Fibroblast of skin of left quadriceps (primary cell): ENCODE measurements around the gene KCP.
A peak's percentile ranks its signal among the peaks of the same experiment; 100 is the strongest.

Experiments
- DNase-seq, 2 experiments: peaks; one replicate each; pipeline ENCODE4 v3.0.0-alpha.2; 2013; ENCODE audit warnings: low read depth in 2 of 2

Gene KCP

DNA sequence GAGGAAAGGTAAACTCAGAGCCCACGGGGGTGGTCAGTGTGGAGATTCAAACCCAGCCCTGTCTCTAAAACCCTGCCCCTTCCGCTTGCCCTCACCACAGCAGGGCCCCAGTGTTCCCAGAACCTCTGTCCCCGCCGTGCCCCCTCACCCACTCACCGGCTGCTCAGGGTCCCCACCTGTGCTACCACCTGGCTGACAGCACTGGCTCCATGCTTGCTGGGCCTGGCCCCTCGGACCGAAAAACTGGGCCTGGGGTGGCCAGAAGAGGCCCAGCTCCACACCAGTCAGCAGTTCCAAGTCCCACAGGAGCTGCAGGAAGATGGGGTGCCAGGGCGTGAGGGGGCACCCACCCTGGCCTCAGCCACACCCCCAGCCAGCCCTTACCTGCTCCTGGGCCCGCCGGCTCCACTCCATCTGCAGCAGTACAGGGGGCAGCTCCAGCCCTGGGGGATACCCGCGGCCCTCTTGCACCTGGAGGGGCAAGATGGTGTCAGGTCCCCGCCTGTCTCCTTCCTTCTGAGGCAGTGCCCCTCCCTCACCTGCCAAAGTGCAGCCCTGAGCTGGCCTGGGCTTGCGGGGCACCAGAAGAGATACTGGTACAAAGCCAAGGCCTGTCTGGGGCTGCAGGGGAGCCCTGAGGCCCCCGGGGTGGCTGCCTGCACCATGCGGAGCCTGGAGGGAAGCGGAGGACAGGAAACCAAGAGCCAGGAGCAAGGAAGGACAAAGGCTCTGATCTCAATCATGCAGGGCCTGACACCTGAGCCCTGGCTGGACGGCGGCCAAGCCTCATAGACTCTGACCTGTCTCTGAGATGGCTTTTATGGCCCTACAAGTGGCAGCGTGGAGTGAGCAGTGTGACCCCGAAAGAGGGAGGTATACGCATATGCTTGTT lies 36.1 kb downstream of the KCP start:
- no peak for DNase-seq

DNA sequence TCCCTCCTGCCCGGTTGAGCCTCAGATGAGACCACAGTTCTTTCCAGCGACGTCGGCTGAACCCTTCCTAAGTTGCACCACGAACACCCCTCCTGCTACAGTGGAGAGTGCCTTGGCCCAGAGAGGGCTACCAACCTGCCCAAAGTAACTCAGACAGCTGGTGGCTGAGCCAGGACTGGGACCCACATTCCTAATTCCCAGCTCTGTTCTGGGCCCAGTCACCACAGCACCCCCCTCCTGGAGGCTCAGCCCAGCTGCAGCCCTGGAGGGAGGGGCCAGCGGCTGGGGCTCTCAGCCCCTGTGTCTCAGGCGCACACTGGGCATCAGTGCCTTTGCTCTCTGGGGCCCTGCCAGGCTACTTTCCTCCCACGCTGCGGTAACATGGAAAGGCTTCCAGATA lies 37.3 kb downstream of the KCP start:
- no peak for DNase-seq

DNA sequence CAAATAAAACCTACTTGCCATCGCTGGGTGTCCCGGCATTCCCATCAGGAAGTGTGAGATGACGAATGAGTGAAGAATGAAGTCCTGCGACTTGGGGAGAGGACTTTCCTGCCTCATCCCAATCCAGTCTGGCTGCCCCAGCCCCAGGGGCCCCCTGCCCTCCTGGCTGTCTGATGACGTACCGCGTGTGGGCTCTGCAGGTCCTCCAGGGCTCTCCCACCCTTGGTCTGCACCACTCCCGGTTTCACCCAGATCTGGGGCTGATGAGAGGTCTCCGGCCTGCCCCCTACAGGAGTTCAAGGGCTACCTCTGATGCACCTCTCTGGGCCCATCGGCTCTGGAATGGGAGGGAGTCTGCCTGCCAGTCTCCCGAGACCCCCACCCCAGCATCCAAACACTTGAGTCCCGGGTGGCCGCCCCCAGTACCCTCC lies 38.1 kb downstream of the KCP start:
- DNase-seq: no peak

DNA sequence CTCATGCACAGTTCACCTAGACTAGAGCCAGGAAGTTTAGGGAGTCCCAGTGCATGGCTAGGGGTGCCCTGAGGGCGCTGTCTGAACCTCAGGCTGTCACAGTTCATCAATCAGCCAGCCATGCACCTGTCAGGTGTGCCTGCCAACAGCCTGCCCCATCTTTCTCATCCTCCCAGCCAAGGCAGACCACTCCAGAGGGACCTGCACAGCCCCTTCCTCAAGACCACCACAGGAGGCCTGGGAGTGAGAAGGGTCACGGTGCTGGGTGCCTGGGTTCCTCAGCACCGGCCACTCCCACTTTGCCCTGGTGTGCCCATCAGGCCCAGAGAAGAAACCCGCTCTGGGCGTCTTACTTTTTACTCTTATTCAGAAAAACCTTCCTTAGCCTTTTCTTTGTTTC lies 39.5 kb downstream of the KCP start:
- DNase-seq: no peak

DNA sequence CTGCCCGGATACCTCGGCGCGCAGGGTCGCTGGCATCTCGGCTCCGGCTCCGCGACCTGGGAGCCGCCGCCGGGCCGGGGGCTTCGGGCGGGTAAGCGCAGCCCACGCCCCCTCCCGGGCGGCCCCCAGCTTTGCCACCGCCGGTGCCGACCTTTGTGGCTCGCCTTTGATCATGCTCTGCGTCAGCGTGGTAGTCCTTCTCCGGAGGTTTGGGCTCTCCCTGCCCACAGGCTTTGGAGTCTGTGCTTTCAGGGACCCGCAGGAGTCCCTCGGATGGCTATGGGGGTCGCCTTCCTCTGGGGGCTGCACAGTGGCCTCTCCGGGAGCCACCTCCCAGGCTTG lies 40.6 kb downstream of the KCP start:
- no peak for DNase-seq

DNA sequence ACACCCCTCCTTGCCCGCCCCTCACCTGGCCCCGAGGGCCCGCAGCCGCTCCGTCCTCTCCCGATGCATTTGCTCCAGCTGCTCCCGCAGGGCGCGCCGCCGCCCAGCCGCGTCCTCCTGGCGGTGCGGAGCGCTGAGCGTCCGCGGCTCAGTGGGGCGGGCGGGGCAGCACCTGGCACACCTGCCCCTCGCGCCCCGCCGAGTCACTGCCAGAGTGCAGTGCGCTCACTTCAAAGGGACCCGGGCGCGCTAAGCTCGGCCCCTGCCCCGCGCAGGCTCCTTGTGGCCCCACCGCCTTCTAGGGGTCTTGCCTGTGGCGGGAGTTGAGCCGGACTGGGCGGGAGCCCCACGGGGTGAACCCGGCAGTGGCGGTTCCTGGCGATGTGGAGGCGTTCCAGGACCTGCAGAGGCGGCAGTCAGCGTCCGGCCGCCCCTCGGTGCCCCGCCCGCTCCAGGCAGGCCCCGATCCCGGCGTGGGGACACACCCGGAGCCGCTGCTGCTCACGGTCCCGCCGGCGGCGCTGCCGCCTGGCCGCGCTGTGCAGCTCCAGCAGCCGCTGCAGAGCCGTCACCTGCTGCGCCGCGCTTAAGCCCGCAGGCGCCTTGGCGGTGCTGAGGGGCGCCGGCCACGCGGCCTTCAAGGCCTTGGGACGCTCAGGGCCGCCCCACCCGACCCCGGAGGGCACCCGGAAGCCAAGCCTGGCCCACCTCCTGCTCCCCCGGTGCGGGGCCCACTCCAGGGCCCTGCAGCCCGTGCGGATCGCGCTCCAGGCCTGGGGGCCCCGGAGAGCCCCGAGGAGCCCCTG lies 41.2 kb downstream of the KCP start:
- no peak for DNase-seq

DNA sequence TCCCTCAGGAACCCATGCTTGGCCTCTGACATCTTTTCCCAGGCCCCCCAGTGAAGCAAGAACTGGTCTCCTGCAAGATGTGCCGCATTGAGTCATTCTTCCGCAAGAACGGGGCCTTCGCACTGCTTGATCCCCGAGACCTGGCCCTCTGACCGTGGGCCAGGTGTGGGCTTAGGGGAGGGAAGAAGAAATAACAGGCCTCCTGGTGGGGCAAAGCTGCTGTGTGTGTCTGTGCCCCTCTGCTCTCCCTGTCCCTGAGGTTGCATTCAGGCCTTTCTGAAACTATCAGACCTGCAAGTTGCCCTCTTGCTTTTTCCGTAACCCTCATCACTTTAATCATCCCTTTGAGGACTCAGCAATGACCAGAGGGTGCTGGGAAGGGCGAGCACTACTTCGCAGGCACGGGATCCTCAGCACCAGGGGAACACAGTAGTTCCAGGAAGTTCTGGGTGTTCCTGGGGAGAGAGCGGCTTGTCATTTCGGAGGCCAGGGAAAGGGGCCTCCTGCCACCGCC lies 41.8 kb downstream of the KCP start:
- DNase-seq: no peak

DNA sequence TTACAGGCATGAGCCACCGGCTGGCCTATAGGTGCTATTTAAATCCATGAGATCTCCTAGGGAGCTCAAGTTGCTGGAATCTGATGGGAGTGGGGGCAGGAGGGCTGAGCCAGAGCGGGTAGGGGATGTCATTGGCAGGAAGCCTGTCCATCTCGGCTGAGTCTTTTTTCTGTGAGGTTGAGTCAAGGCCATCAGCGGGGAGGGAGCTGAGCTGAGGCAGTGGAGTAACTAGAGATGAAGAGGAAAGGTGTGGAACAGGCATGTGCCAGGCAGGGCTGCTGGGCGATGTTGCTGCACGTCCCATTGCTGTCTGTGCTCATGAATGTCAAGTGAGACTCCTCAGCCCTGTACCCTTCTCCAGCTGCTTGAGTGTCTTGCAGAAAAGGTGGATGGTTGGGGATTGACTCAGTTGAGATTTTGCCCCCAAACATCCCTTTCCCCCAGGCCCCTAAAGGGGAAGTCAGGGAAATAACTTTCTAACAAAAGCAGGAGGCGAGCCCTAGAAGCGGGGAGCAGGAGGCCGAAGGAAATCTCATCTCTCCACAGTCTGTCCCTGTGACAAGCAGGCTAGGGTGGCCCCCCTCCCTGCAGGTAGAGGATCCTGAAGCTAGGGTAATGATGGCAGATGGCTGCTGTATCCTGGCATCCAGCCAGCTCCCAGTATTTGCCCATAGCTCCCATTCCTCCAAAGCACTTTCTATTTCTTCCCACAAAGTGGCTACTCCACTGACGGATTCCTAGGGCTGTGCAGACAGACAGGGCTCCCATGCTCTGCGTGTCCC lies 42.5 kb downstream of the KCP start:
- no peak for DNase-seq

DNA sequence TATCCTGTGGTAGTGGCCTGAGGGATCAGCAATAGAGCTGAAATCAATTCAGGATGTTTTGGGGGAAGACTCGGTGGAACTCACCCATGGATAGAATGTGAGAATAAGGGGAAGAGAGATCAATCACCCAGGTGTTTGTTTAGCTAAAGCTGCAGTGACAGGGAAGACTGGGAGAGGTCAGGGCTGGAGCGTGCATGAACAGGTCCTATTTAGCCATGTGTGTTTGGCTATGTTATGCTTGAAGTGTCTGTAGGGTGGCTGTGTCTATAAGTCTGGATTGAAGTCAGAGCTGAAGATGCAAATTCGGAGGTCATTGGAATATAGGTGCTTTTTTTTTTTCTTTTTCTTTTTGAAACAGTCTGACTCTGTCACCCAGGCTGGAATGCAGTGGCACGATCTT lies 43.3 kb downstream of the KCP start:
- no peak for DNase-seq

DNA sequence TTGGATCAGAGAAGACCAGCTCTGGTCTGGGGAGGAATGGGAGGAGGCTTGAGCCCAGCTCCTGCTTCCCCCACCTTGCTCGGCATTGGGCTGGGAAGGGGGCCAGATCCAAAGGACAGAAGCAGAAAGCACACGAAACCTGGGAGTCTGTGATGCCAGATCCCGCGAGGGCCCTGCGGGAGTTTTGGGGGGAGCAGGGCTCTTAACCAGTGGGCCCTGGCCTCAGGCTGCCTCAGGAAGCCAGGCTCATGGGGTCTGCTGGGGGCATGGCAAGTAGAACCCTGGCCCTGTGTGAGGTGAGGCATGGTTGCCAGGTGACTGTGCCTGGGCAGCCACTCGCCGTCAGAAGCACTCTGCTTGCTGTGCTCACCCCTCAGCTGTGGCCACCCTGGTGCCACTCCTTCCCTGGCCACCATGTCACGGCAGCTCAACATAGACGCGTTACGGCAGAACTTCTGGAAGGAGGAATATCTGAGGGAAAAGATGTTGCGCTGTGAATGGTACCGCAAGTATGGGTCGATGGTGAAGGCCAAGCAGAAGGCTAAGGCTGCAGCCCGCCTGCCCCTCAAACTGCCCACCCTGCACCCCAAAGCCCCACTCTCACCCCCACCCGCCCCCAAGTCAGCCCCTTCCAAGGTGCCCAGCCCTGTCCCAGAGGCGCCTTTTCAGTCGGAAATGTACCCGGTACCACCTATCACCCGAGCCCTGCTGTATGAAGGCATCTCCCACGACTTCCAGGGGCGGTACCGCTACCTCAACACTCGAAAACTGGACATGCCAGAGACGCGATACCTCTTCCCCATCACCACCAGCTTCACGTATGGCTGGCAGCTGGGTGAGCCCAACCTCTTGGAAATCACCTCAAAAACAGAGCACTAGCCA lies 44.3 kb downstream of the KCP start:
- no peak for DNase-seq

DNA sequence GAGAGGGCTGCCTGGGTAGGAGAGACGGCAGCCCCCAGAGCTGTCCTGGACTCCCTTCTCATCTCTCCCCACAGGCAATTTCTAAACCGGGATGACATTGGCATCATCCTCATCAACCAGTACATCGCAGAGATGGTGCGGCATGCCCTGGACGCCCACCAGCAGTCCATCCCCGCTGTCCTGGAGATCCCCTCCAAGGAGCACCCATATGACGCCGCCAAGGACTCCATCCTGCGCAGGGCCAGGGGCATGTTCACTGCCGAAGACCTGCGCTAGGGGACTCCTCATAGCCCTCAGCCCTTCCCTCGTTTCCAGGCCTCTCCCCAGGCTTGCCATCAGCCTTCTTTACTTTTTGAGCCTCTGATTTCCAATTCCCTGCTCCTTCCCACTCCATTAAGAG lies 45.2 kb downstream of the KCP start:
- DNase-seq: no peak

DNA sequence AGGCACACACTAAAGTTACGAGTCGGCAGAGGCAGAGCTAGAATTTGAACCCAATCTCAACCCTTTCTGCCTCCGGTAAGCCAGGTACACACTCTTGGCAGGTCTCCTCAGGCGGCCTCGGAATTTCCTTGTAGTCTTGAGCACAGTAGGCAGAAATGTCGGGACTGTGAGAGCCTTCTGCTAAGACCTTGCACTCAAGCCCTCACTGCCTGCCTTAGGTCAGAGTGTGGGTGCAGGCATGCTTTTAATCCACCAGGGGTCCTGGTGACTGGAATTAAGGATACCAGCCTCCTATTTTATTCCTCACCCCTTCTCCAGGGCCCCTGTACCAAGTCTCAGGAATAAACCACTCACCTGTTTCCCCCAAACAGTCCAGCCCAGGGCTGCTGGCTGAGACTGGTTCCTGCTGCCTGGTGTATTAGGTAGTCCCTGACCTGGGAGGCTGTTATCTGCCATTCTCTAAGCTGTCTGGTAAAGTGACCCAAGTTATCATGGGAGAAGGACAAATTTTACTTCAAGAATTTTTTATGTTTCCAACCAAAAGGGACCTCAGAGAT lies 47.0 kb downstream of the KCP start:
- peak in 1 of 2 experiments; percentile 33 for DNase-seq

DNA sequence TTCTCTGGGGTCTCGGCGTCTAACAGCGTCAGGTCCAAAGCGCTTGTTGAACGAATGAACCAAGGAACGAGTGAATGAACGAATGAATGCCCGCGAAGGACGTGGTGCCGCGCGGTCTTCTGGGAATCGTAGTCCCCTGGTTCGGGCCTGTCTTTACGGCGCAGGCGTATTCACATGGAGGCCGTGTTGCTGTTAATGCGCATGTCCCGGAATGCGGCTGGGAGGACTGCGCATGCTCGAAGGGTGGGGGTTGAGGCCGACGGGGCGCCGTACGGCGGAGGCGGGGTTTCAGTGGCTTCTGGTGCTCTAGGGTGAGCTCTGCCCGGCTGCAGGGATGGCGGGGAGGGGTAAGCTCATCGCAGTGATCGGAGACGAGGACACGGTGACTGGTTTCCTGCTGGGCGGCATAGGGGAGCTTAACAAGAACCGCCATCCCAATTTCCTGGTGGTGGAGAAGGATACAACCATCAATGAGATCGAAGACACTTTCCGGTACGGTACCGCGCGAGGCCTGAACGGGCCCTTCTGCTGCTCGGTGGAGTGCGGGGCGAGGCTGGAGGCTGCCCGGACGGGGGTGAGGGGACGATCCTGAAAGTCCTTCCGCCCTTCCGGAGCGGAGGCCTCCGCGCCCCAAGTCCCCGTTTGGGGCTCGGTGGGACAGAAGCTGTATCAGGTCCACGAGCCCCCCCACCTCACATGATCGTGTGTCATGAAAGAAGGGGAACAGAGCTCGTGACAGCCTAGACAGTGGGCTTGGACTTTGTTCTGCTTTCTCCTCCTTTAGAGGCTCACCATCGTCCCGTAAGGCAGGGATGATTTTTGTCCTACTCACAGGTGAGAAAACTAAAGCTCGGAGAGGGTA lies 47.7 kb downstream of the KCP start, which contains the start of gene ATP6V1F:
Gene ATP6V1F, plus strand, starts transcription at position 286 of the 862 bp plus-strand sequence. Its CDS starts 49 bp downstream, at position 335.
- DNase-seq: peak; percentile 92 to 93

DNA sequence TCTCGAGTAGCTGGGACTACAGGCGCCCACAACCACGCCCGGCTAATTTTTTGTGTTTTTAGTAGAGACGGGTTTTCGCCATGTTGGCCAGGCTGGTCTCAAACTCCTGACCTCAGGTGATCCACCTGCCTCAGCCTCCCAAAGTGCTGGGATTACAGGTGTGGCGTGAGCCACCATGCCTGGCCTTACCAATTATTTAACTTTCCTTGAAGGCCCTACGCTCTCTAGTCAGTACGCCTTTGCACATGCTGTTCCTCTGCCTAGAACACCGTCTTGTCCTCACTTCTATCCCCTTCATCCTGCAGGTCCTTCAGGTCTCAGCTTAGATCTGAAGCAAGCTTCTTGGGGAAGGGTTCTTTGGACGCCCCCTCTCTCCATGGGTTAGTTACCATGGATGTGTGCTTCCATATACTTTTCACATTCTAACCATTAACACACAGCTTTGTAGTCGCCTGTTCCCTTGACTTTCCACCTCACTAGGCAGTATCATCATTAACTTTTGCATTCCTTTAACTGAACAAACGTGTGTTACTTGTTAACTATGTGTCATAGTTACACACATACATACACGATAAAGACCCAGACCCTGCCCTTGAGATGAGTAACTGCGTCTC lies 48.4 kb downstream of the KCP start:
- DNase-seq: no peak

DNA sequence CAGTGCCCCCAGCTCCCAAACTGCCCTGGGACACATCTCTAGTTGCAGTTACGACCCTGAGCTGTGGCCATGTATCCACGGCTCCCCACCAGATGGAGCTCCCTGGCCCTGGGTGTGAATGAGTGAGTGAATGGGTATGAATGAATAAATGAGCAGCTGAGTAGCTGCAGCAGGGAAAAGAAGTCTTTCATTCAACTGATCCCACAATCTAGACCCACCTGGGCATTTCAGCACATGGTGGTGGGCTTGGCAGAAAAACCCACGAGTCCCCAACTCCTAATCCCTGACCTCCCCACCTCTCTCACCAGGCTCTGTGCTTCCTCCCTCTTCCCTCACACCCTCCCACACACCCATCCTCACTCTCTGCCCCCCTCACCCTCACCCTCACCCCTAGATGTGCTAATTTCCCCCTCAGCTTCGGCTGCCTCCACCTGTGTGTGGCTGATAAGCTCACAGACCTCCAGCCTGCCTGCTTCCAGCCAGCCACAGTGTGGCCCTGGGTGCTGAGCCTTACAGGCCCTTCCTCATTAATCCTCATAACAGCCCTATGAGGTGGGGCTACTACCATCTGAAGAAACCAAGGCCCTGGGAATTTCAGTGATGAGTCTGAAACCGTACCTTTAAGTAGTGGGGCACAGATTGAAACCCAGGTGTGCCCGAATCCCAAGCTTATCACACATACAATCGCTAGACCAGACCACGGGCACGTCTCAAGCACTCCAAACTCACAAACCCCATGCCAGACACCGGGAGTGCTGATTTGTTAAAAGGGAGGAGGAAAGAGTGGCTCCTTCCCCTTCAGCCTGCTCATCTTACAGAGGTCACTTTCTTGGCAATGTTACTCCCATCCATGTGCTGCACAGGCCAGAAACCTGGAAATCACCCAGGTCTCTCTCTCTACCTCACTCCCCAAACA lies 50.1 kb downstream of the KCP start:
- DNase-seq: peak in 1 of 2 experiments; percentile 15

DNA sequence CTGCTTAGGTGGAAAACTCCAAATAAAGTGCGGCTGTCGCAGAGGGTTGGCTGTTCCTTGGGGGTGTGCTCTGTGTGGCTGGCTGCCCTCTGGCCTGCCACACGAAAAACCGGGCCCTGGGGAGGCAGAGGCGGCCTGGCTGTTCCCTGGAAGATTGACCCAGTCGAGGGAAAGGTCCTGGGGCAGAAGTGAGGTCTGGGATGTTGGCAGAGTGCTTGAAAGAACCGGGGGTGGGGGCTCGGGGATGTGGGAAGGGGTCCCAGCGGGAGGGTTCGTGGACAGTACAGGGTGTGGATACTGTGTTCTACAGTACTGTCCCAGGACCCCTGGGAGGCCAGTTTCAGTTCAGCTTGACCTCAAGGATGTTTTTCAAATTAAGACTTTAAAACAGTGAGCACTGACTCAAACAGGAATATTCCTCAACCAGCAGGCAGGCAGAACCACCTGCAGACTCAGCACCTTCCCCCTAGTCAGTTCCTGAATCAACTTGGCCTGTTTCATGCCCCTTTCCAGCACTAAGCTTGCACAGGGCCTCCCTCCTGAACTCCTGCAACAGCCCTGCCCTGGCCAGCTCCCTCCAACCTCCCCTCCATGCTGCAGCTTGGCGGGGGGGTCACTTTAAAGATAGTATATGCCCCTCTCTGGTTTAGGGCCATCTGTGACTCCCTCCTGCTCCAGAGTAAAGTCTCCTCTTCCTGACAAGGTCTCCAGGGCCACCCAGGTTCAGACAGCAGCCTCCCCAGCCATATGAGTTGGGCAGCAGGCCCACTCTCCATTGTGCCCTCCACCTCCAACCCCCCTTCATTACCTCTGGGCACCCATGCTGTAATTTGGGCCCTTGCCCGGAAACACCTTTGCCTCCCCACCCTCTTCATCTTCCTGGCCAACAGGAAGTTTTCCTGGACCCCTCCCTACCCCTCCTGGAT lies 51.0 kb downstream of the KCP start:
- no peak for DNase-seq
